HTR-8/SVneo (cell line): ENCODE results near the gene ATOH8.

Experiments used
- DNase-seq: peaks from one replicate; pipeline ENCODE4 v3.0.0; 2011; ENCODE audit warnings: low spot score, mixed read lengths; ENCODE audit not compliant: insufficient read length
- FAIRE-seq: peaks from 2 replicates; lab custom pipeline; 2011; peaks lifted over from hg19 to GRCh38; lab: Jason Lieb, UNC

The ATOH8 gene

DNA sequence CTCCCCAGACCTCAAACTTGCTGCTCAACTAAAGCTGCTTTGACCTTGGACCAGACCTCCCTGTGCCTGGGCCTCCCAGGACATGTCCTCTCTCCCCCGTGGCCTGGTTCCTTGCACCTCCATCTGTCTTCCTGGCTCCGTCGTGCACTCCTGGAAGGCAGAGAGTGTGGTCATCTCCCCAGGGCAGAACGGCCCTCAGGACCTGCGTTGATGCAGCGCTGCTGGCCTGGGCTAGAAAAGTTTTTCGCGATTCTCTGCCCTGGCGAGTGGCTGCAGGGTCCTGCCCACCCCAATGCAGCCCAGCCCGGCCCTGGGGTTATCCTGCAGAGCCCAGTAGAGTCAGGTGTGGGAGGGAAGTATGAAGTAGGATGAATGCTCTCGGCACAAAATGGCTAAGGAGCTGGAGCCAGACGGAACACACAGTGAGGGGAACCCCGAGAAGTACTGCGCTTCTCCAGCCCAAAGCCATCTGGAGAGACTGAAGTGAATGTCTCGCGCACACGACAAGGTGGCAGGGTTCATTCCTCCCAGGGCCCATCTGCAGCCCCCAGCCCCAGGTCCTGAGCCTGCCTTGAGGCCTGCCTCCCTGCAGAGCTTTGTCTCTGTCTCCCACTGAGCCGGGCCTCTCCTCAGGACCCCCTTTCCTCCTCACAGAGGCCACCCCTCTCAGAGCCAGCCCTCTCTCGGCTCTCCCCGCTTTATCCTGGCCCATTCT lies 41.7 kb downstream of the ATOH8 start:
- no peak for FAIRE-seq
- no peak for DNase-seq

GRCh38 chr2:85796046-85796340 lies 42.2 kb downstream of the ATOH8 start:
- DNase-seq (no peak), FAIRE-seq (no peak)

DNA sequence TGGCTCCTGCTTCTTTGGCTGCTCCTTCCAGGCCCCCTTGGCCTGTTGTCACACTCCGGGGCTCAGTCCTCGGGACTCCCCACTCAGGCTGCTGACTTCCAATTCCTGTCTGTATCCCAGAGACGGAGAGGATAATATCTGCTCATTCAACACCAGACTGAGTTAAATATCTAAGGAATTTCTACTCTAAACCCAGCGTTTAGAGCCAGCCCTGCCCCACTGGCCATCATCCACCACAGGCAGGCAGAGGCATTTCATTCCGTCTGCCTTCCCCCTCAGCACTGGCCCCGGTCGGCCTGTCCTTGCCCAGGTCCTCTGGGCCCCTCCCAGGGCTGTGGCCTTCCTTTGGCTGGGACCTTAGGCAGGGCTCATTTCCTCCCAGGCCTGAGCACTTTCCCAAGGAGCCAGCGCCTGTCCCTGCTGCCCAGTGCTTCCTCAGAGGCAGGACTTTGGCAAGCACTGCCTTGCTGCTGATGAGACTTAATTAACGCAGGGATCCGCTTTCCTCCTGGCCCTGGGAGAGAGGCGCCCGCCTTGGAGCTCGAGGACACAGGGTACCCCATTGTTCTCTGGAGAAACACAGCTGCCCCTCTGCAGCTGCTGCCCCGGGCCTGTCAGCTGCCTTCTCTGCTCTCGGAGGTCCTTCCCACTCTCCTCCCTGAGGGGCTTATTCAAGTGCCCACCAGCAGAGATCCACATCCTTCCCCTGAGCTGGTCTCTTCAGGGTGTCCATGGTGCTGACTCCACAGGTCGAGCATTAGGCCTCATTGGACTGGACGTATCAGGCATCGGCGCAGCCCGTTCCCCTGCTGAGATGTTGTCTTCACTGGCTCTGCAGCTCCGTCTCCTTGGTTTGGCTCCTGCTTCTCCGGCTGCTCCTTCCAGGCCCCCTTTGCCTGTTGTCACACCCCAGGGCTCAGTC lies 42.8 kb downstream of the ATOH8 start:
- no peak for DNase-seq
- FAIRE-seq, result peak; percentile 16

GRCh38 chr2:85797263-85797660 lies 43.5 kb downstream of the ATOH8 start:
- FAIRE-seq (peak; percentile 20), DNase-seq (no peak)

GRCh38 chr2:85797921-85798320 lies 44.1 kb downstream of the ATOH8 start:
- FAIRE-seq, result no peak

DNA sequence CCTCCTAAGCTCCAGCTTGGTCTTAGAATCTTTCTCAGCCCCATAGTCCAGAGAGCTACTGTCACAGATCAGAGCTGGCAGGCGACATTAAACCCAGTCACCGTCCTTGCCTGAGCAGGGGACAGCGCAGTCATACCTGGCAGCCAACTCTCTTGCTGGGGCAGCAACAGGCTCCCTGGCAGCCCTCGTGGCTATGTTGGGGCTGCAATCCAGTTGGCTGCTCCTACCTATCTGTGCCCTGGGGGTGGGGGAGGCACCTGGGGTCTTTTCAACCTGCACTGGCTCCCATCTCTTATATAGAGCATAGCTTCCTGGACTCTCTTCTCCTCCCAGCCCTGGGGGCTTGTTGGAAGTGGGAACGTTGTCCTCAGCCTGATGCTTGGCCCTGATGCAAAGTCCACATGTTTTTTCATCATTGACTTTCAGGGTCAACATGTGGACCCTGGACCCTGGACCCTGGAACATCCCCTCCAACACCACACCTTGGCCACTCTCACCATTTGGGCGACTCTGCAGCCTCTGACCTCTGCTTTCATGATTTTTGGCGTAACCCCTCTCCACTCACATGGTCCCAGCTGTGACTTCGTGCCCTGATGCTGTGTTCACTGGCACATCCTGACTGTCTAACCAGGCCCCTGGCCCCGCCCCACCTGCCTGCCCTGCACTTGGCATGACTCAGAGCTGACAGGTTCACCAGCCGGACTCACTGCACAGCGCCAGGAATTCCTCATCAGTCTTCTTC lies 45.6 kb downstream of the ATOH8 start:
- FAIRE-seq (peak; percentile 20), DNase-seq (peak; percentile 74)

More at GRCh38 chr2:85797921-85798320, 44.1 kb downstream of the ATOH8 start:
- peak; percentile 65 for DNase-seq

DNA sequence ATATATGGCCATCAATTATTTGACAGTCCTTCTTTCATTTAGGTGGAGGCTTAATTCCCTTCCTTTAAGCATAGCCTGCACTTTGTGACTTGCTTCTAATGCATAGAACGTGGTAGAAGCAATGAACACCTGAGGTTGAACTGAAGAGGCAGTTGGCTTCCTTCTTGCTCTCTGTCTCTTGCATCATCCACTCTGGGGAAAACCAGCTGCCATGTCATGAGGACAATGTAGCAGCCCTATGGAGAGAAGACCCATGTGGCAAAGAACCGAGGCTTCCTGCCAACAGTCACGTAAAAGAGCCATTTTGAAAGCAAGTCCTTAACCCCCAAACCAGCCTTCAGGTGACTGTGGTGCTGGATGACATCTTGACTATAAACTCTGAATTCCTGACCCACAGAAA lies 46.8 kb downstream of the ATOH8 start:
- DNase-seq (no peak), FAIRE-seq (no peak)

DNA sequence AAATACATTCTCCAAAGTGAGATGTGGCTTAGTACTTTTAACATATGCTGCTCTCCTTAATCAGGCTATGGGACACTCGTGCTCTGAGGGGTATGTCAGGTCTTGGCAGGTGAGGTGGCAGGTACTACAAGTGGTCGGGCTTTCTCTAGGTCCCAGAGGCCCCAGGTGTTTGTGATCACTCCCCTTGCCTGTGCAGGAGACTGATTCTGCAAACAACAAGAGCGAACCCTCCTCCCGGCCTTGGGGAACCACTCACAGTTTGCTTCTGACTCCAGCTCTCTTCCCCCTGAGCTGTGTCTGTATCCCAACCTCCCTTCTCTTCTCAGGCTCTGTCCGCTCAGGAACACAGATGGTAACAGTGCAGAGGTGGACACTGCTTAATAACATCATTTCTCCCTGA lies 48.1 kb downstream of the ATOH8 start:
- DNase-seq, result no peak
- no peak for FAIRE-seq

GRCh38 chr2:85802354-85803103 lies 48.7 kb downstream of the ATOH8 start:
- DNase-seq (no peak), FAIRE-seq (no peak)

- FAIRE-seq (no peak), DNase-seq (no peak)
Observed at GRCh38 chr2:85803704-85804425, 50.1 kb downstream of the ATOH8 start.

DNA sequence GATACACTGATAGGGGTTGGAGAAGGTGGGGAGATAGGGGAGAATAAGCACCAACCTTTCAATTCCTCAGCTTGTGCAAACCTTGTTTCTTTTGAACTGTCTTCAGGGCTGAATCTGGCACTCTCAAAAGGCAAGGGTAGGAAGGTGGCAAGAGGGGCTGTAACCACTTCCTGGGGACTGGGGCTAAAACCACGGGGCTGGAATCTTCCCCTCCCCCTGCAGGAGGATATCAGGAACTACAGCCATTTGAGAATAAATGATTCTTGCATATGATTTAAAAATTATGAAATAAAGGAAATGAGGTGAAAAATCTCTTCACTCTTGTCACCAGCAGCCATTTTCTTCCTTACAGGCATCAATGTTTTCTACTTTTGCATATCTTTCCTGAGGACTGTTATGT lies 50.8 kb downstream of the ATOH8 start:
- FAIRE-seq (no peak), DNase-seq (peak; percentile 56)

DNA sequence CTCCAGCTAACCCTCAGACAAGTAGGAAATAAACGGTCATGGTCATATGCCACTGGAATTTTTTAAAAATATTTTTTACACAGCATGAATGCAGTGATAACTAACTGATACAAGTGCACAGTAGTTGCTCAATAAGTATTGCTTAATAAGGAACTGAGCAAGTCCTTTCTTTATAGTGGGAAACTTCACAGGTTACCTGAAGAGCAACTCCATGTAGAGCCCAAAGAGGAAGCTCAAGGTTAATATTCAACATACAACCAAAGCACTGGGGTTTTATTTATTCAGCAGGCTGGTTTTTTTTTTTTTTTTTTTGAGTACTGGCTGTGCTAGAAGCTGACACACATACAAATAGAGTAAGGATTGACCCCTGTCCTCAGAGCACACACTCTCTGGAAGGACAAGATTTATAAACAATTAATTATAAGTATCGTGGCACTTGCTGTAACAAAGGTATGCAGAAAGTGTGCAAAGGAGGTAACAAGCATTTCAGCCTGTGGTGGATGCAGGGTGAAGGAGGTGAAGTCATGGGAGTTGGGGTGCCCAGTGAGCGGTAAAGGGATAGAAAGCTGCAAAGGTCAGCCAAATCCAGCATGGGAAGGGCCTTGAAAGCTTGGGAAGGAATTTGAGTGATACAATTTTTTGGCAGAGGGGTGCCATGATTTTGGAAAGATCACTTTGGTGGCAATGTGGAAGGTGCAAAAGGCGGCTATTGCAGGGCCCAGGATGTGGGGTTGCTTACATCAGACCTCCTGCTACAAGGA lies 52.7 kb downstream of the ATOH8 start:
- DNase-seq (no peak), FAIRE-seq (no peak)

DNA sequence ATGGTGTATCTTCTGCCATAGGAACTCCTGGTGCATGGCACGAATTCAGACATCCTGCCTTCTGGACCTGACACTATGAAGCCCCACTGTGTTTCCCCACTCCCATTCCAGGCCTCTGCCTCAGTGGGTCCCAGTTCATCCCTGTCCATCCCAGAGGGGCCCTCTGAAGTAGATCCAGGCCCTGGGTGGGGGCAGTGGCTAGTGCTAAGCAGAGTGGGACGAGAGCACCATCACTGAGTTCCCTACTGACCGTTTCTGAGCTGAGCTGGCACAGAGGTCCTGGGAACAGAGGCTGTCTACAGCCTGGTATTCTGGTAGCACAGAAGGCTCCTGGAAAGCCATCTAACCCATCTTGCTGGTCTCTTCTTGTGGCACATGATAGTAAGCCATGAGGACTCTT lies 54.0 kb downstream of the ATOH8 start:
- FAIRE-seq (no peak), DNase-seq (no peak)

- DNase-seq, result no peak
- no peak for FAIRE-seq
Observed at GRCh38 chr2:85810371-85811179, 56.8 kb downstream of the ATOH8 start.

DNA sequence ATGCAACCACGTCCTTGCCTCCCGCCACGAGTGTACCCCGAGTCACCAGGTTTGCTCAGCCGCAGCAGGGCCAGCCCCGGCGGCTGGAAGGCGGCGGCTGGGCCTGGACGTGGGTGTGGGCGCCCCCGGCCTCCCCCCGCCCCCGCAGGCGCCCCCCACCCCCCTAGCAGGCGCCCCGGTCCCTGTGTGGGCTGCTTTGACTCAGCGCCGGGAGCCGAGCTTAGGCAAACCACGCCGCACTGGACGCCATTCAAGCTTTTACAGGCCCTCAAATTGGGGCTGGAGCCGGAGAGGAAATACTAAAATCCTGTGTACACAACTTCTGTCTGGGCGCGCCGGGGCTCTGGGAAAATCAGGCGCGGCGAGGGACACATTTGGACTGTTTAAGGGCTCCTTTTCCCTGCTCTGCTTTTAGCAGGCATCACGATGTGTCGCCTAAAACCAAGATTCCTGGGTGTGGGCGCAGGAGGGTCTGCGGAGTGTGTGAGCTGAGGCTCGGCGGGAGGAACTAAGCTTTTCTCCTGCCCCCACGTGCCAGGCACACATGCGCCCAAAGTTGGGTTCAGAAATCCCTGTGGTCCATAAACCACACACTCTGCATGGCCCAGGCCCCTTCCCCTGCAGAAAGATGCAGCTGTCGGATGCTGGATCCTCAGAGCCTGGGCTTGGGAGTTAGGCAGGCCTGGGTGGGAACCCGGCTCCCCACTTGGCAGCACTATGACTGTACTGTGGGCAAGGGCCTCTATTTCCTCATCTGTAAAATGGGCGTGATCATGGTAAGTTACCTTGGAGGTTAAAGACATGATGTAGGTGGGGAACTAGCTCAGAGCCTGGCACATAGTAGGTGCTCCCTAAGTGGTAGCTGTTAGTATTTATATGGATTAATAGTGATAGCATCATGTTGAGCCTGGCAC lies 57.6 kb downstream of the ATOH8 start:
- DNase-seq, result no peak
- FAIRE-seq, result no peak

- peak; percentile 31 for FAIRE-seq
- no peak for DNase-seq
Observed at GRCh38 chr2:85812094-85812735, 58.4 kb downstream of the ATOH8 start.
